Left ventricle myocardium inferior (tissue), 1 donor: ENCODE results near the gene PPP2R5E. TPM values are rescaled to one million over a fixed set of nuclear protein-coding genes. Genes with fewer than 3 reads are reported as not detected.

Source experiments
- DNase-seq: peaks from one replicate; pipeline ENCODE4 v3.0.0-alpha.2; 2020
- H3K27ac ChIP-seq: fragments of 200-600 bp; replicated peaks from 2 replicates; pipeline ENCODE4 v1.8.0; 2021
- H3K27me3 ChIP-seq: fragments of 200-600 bp; 2 replicates; pipeline ENCODE4 v1.8.0; 2021; ENCODE audit warnings: low read depth
- H3K36me3 ChIP-seq: fragments of 200-600 bp; 2 replicates; pipeline ENCODE4 v1.8.0; 2021
- H3K4me1 ChIP-seq: fragments of 200-600 bp; 2 replicates; pipeline ENCODE4 v1.8.0; 2021
- H3K4me3 ChIP-seq: fragments of 200-600 bp; 2 replicates; pipeline ENCODE4 v1.8.0; 2021; ENCODE audit warnings: mild to moderate bottlenecking, moderate library complexity
- H3K9me3 ChIP-seq: fragments of 200-600 bp; replicated peaks from 2 replicates; pipeline ENCODE4 v1.8.0; 2021
- intact Hi-C: fragments of 100-400 bp; cut with micrococcal nuclease; formaldehyde crosslinking; loops from one replicate; pipeline ENCODE4 v1.11.0; 2022
- total RNA-seq: library from RNA; stranded (reverse); fragmentation: NEBNext Ultra II Directional; extraction: Animal tissue kit (Norgen Biotek cat#: 25700); gene quantifications from one replicate; pipeline ENCODE4 v1.2.1, GENCODE V29; 2021
- TF ChIP-seq, protein P1 (sequence below): fragments of 200-600 bp; IDR thresholded peaks from 2 replicates; pipeline ENCODE4 v1.8.0; 2021; ENCODE audit warnings: antibody characterized with exemption, mild to moderate bottlenecking, borderline replicate concordance
- donor health status: DM: no; HTN: yes; CAD: no; lungs with severe emphysema.

PPP2R5E gene
- total RNA-seq, 1 donor from 2014 or later = 34.5 TPM

DNA sequence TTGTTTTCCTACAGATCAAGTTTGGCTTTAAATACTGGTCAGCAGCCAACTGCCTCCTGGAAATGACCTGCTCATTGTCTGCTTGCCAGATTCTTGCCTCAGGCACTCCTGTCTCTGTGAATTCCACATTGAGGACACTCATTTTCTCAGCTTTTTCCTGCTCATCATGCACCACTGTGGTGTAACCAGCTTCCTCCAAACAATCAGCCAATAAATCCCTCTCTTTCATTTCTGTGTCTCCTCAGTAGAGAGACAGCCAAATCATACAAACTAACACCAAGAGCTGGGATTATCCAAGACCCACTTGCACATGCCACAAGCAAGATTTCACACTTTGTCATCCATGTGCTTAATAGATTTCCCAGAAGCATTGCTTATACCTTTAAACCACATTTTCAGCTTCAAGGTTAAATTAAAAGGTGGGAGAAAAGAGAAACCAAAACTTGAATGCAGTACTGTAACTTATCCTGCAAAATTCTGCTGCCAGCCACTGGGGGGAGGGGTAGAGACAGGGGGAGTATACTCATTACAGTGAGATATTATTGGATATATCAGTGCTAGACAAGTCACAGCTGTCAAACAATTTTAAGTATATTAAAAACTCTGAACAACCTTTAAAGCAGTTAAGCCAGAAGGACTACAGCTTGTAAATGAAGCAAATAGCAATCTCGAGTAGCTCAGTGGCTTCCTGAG lies 105.0 kb downstream of the PPP2R5E start:
- H3K27me3 ChIP-seq = no peaks in the 10 kb centered on the region
- peak overlapping the region; percentile 78 for H3K27ac ChIP-seq
- TF ChIP-seq, protein P1, sequence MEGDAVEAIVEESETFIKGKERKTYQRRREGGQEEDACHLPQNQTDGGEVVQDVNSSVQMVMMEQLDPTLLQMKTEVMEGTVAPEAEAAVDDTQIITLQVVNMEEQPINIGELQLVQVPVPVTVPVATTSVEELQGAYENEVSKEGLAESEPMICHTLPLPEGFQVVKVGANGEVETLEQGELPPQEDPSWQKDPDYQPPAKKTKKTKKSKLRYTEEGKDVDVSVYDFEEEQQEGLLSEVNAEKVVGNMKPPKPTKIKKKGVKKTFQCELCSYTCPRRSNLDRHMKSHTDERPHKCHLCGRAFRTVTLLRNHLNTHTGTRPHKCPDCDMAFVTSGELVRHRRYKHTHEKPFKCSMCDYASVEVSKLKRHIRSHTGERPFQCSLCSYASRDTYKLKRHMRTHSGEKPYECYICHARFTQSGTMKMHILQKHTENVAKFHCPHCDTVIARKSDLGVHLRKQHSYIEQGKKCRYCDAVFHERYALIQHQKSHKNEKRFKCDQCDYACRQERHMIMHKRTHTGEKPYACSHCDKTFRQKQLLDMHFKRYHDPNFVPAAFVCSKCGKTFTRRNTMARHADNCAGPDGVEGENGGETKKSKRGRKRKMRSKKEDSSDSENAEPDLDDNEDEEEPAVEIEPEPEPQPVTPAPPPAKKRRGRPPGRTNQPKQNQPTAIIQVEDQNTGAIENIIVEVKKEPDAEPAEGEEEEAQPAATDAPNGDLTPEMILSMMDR = peak; percentile 29
- peaks cover 79% of the 10 kb centered on the region for H3K4me1 ChIP-seq
- no peaks in the 10 kb centered on the region for H3K9me3 ChIP-seq
- peak overlapping the region; percentile 42 for H3K4me3 ChIP-seq
- intact Hi-C loops = no loop called here
- no peaks in the 10 kb centered on the region for H3K36me3 ChIP-seq
- peak; percentile 38 for DNase-seq

DNA sequence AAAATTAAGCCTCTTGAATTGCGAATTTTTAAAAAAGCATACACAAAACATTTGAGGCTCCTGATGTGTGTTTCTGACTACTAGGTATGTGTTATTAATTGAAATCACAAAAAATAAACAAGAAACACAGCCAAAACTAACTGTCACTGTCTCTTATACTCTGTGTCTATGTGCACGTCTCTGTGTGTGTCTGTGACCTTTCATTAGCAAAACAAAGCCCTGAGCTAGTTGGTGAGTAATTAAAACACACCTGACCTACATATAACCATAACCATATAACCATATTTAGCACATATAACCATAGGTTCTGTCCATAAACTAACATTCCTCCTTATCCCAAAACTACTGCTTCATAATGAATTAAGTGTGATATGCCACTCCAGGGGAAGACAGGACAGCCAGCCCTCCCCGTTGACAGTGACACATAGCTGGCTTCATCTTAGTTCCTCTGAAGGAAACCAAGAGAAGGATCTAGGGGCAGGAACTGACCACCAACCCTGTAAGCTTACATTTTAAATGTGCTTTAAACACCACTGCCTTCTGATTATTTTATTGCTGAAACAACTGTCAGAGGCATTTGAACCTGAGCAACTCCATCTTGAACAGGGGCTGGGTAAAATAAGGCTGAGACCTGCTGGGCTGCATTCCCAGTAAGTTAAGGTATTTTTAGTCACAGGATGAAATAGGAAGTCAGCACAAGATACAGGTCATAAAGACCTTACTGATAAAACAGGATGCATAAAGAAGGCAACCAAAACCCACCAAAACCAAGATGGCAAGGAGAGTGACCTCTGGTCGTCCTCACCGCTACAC lies 106.7 kb downstream of the PPP2R5E start:
- Histone ChIP-seq H3K4me1 (peaks cover 87% of the 10 kb centered on the region), H3K4me3 (no peak overlapping the region), H3K9me3 (no peaks in the 10 kb centered on the region), H3K27me3 (no peaks in the 10 kb centered on the region), H3K27ac (peak overlapping the region; percentile 78), H3K36me3 (no peaks in the 10 kb centered on the region)
- TF ChIP-seq, protein P1 = no peak
- intact Hi-C loops = no loop called here
- no peak for DNase-seq

DNA sequence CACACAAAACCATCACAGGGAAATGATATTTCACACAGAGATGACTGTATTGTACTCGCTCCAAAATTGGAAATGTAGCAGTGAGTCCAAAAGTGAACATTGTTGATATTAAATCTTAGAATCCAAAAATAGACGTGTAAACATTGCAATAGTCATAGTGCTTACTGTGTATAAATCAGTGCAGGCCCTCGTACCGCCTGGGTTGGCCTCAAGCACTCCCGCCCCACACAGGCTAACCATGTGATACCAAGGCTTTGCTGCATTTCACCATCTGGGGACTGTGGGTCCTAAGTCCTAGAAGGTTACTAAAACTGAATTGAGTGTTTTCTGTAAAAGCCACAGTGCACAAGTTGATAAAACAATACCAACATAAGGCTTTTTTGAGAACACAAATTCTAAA lies 107.3 kb downstream of the PPP2R5E start:
- Histone ChIP-seq H3K27me3 (no peaks in the 10 kb centered on the region), H3K36me3 (no peaks in the 10 kb centered on the region), H3K4me1 (peaks cover 92% of the 10 kb centered on the region), H3K27ac (peak overlapping the region; percentile 78), H3K4me3 (no peak overlapping the region), H3K9me3 (no peaks in the 10 kb centered on the region)
- peak; percentile 42 for DNase-seq
- TF ChIP-seq, protein P1 = no peak
- intact Hi-C loops = no loop called here

DNA sequence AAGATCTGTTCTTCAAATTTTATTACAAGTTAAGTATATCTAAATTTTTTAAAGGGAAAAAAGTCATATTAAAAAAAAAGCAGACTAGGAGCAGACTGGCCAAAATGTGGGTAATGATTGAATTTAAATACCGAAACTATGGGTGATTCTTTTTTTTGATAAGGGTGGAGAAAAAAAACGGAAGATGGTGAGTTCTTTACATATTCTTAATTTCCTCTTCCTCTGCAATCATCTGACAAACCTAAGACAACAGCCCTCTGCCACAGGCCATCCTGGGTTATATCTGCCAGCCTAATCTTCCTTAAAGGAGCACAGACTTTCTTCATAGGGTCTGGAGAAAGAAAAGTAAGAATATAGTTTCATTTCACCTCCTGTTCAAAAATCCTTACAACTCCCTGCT lies 108.0 kb downstream of the PPP2R5E start:
- DNase-seq = no peak
- intact Hi-C loops = no loop called here
- TF ChIP-seq, protein P1 = no peak
- Histone ChIP-seq H3K36me3 (no peaks in the 10 kb centered on the region), H3K27me3 (no peaks in the 10 kb centered on the region), H3K9me3 (no peaks in the 10 kb centered on the region), H3K27ac (peak overlapping the region; percentile 78), H3K4me1 (peaks cover 89% of the 10 kb centered on the region), H3K4me3 (no peak overlapping the region)

DNA sequence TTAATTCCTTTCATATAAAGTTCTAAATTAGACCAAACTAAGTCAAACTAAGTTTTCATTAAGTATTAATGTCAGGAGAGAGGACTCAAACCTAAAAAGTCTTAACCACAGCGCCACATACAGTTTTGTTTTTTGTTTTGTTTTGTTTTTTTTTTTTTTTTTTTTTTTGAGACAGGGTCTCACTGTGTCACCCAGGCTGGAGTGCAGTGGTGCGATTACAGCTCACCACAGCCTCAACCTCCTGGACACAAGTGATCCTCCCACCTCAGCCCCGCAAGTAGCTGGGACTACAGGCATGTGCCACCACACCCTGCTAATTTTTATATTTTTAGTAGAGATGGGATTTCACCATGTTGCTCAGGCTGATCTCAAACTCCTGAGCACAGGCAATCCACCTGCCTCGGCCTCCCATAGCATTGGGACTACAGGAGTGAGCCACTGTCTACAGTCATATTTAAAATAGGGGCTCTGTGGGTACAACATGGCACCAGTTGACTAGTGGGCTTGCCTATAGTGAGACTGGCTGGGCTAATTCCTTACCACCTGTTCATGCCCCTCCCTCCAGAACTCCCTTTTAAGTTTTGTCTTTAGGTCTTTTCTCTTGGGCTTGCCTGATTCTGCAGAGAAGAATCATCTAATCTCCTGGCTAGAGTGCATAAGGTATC lies 110.2 kb downstream of the PPP2R5E start:
- no peak overlapping the region for H3K27ac ChIP-seq
- TF ChIP-seq, protein P1 = no peak
- intact Hi-C loops = no loop called here
- H3K4me1 ChIP-seq = peaks cover 75% of the 10 kb centered on the region
- no peak overlapping the region for H3K4me3 ChIP-seq
- H3K27me3 ChIP-seq = no peaks in the 10 kb centered on the region
- DNase-seq = no peak
- H3K9me3 ChIP-seq = no peaks in the 10 kb centered on the region
- no peaks in the 10 kb centered on the region for H3K36me3 ChIP-seq
